Caco-2 (cell line): ENCODE data around the gene PPP2R5C. TPM values are rescaled to one million over a fixed set of nuclear protein-coding genes. Genes with fewer than 3 reads are reported as not detected.

ENCODE experiments used
- BruUV-seq: library from RNA; stranded (reverse); fragments of 400-500 nt; replicated peaks from 2 replicates; lab custom pipeline; 2021; lab: Mats Ljungman, UMichigan
- CTCF ChIA-PET: fragments of 300-600 bp; sonication (Branson Sonifier 250); formaldehyde crosslinking; loops from one replicate; lab custom pipeline; 2022; ENCODE audit warnings: antibody characterized with exemption; lab: Charles Lee
- POLR2A ChIA-PET: fragments of 300-600 bp; sonication (Branson Sonifier 250); formaldehyde crosslinking; loops from one replicate; lab custom pipeline; 2022; ENCODE audit warnings: antibody characterized with exemption; lab: Charles Lee
- DNase-seq, 2 experiments: peaks; one replicate each; pipeline versions ENCODE4 v3.0.0 to v3.0.0-alpha.2; 2020 to 2022
- H3K27me3 ChIP-seq: replicated peaks from 2 replicates; pipeline ENCODE4 v1.6.0; 2011; ENCODE audit warnings: low read length; ENCODE audit not compliant: control insufficient read depth, insufficient read depth
- H3K36me3 ChIP-seq: 2 replicates; pipeline ENCODE4 v1.5.1; 2011; ENCODE audit warnings: low read length; ENCODE audit not compliant: control insufficient read depth, insufficient read depth
- H3K4me1 ChIP-seq: fragments of 250-450 bp; sonication (Bioruptor Pico); 2 replicates; pipeline ENCODE4 v1.5.1; 2020; ENCODE audit warnings: mild to moderate bottlenecking
- H3K4me3 ChIP-seq: 2 replicates; pipeline ENCODE4 v1.5.1; 2011; ENCODE audit warnings: low read depth, mild to moderate bottlenecking, control low read depth, low read length
- H3K9me3 ChIP-seq: fragments of 250-450 bp; sonication (Bioruptor Pico); 2 replicates; pipeline ENCODE4 v1.5.1; 2020; ENCODE audit warnings: mild to moderate bottlenecking, moderate library complexity
- H3K27ac Mint-ChIP-seq: one replicate; pipeline ENCODE4 v1.8.0; 2022; ENCODE audit warnings: mixed read lengths; ENCODE audit not compliant: unreplicated experiment
- H3K27me3 Mint-ChIP-seq: one replicate; pipeline ENCODE4 v1.8.0; 2022; ENCODE audit warnings: mixed read lengths; ENCODE audit not compliant: insufficient read depth, unreplicated experiment
- H3K36me3 Mint-ChIP-seq: one replicate; pipeline ENCODE4 v1.8.0; 2022; ENCODE audit warnings: mild to moderate bottlenecking, mixed read lengths; ENCODE audit not compliant: insufficient read depth, unreplicated experiment
- H3K4me1 Mint-ChIP-seq: one replicate; pipeline ENCODE4 v1.8.0; 2022; ENCODE audit warnings: low read depth, mixed read lengths; ENCODE audit not compliant: unreplicated experiment
- H3K4me3 Mint-ChIP-seq: one replicate; pipeline ENCODE4 v1.8.0; 2022; ENCODE audit warnings: mild to moderate bottlenecking, moderate library complexity, mixed read lengths; ENCODE audit not compliant: unreplicated experiment
- H3K9me3 Mint-ChIP-seq: one replicate; pipeline ENCODE4 v1.8.0; 2022; ENCODE audit warnings: mixed read lengths; ENCODE audit not compliant: unreplicated experiment
- intact Hi-C: fragments of 100-400 bp; cut with micrococcal nuclease; formaldehyde crosslinking; loops from one replicate; pipeline ENCODE4 v1.10.0; 2022; ENCODE audit not compliant: unreplicated experiment
- total RNA-seq: library from RNA; stranded (reverse); gene quantifications from 2 replicates; pipeline ENCODE4 v1.2.3, GENCODE V29; 2022
- TF ChIP-seq, protein P1 (sequence below), 2 experiments: fragments of 200-600 bp in 1 of 2; IDR thresholded peaks; 1 replicate in 1 of 2; 2 replicates in 1 of 2; pipeline versions ENCODE4 v1.5.1 to v1.8.0; 2011 to 2022; ENCODE audit warnings: antibody characterized with exemption in 1 of 2, control low read depth in 1 of 2, inconsistent platforms in 1 of 2, low read depth in 1 of 2, low read length in 1 of 2, mild to moderate bottlenecking in 1 of 2, moderate library complexity in 1 of 2; ENCODE audit not compliant: insufficient read depth in 1 of 2, severe bottlenecking in 1 of 2, unreplicated experiment in 1 of 2

PPP2R5C gene
- total RNA-seq, 1 experiment from 2014 or later: 97.5 TPM

DNA sequence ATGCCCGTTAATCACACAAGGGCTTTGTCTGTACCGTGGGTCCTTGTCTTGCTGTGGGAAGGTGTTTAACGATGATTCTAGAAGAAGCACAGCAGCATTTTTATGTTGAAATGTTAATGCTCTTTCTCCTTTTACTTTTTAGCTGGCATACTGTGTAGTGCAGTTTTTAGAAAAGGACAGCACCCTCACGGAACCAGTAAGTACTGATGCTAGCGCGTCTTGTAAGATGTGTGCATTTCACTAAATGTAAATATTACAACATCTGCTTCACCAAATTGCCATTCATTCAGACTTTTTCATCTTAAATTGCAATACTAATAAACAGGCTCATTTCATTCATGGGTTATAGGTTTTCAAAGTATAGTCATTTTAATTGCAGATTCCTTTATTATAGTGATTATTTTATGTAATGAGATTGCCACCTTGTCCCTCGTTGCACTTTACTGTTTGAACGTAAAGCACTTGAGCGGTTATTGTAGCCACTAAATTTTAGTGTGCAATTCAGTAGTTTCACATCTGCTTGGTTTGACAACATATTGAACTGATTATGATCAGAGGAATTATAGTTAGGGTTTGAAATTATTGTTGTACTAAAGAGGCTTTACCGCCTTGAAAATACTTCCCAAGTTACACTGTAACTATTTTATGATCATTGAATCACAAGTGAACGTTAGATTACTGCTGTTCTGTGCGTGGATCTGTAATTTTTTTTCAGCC is 133.0 kb downstream of the PPP2R5C start:
- intact Hi-C loops: no loop called here
- TF ChIP-seq, protein P1, sequence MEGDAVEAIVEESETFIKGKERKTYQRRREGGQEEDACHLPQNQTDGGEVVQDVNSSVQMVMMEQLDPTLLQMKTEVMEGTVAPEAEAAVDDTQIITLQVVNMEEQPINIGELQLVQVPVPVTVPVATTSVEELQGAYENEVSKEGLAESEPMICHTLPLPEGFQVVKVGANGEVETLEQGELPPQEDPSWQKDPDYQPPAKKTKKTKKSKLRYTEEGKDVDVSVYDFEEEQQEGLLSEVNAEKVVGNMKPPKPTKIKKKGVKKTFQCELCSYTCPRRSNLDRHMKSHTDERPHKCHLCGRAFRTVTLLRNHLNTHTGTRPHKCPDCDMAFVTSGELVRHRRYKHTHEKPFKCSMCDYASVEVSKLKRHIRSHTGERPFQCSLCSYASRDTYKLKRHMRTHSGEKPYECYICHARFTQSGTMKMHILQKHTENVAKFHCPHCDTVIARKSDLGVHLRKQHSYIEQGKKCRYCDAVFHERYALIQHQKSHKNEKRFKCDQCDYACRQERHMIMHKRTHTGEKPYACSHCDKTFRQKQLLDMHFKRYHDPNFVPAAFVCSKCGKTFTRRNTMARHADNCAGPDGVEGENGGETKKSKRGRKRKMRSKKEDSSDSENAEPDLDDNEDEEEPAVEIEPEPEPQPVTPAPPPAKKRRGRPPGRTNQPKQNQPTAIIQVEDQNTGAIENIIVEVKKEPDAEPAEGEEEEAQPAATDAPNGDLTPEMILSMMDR (IDR thresholded peaks at IDR 0.05; ENCODE audit: insufficient read depth in 1 of 2, low read depth in 1 of 2, low read length in 1 of 2, severe bottlenecking in 1 of 2, unreplicated experiment in 1 of 2): no peak

DNA sequence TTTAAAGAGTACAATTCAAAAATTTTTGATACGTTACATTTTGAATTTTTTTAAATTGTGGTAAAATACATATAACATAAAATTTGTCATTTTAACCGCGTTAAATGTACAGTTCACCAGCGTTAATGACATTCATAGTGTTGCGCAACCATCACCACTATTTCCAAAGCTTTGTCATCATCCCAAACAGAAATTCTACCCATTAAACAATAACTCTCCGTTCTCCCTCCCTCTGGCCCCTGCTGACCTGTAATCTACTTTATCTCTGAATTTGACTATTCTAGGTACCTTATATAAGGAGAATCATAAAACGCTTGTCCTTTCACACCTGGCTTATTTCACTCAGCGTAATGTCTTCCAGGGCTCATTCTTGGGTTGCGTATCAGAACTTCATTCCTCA is 133.7 kb downstream of the PPP2R5C start:
- H3K4me1 ChIP-seq: no peaks in the 10 kb centered on the region
- ChIA-PET CTCF (no interaction called here), POLR2A (no interaction called here)
- Mint-ChIP-seq H3K27me3 (no peaks in the 10 kb centered on the region), H3K36me3 (peaks cover 63% of the 10 kb centered on the region), H3K4me1 (no peaks in the 10 kb centered on the region), H3K9me3 (no peaks in the 10 kb centered on the region), H3K4me3 (no peak overlapping the region), H3K27ac (no peak overlapping the region)
- H3K27me3 ChIP-seq: no peaks in the 10 kb centered on the region
- H3K9me3 ChIP-seq: no peaks in the 10 kb centered on the region
- intact Hi-C loops: no loop called here
- no peak for DNase-seq
- BruUV-seq: no TSS peak
- no peaks in the 10 kb centered on the region; the same call in 1 of the 2 replicates for H3K36me3 ChIP-seq
- H3K4me3 ChIP-seq: no peak overlapping the region
- TF ChIP-seq, protein P1 (IDR thresholded peaks at IDR 0.05; ENCODE audit: insufficient read depth in 1 of 2, low read depth in 1 of 2, low read length in 1 of 2, severe bottlenecking in 1 of 2, unreplicated experiment in 1 of 2): no peak

More for the DNA sequence above, 133.0 kb downstream of the PPP2R5C start:
- POLR2A ChIA-PET: no interaction called here
- no peaks in the 10 kb centered on the region for H3K27me3 ChIP-seq
- no peaks in the 10 kb centered on the region; the same call in 1 of the 2 replicates for H3K36me3 ChIP-seq
- BruUV-seq: no TSS peak
- no peaks in the 10 kb centered on the region for H3K4me1 ChIP-seq
- no peak for DNase-seq
- no peak overlapping the region for H3K27ac Mint-ChIP-seq
- H3K27me3 Mint-ChIP-seq: no peaks in the 10 kb centered on the region
- CTCF ChIA-PET: no interaction called here
- no peaks in the 10 kb centered on the region for H3K9me3 ChIP-seq
- H3K36me3 Mint-ChIP-seq: peaks cover 65% of the 10 kb centered on the region
- H3K4me3 Mint-ChIP-seq: no peak overlapping the region
- no peaks in the 10 kb centered on the region for H3K4me1 Mint-ChIP-seq
- H3K4me3 ChIP-seq: no peak overlapping the region
- no peaks in the 10 kb centered on the region for H3K9me3 Mint-ChIP-seq

DNA sequence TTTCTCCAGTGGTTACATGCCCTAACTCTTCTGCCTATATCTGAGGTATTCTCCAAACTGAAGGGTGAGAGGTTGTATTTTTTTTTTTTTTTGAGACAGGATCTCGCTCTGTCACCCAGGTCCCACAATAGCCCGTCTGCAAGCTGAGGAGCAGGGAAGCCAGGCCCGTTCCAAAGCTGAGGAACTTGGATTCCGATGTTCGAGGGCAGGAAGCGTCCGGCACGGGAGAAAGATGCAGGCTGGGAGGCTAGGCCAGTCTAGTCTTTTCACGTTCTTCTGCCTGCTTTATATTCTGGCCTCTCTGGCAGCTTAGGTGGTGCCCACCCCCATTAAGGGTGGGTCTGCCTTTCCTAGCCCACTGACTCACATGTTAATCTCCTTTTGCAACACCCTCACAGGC is 135.8 kb downstream of the PPP2R5C start:
- Histone ChIP-seq H3K4me1 (no peaks in the 10 kb centered on the region), H3K9me3 (no peaks in the 10 kb centered on the region), H3K36me3 (peaks cover 2% of the 10 kb centered on the region; the same call in 1 of the 2 replicates), H3K27me3 (no peaks in the 10 kb centered on the region), H3K4me3 (no peak overlapping the region)
- intact Hi-C loops: no loop called here
- TF ChIP-seq, protein P1 (IDR thresholded peaks at IDR 0.05; ENCODE audit: insufficient read depth in 1 of 2, low read depth in 1 of 2, low read length in 1 of 2, severe bottlenecking in 1 of 2, unreplicated experiment in 1 of 2): no peak
- Mint-ChIP-seq H3K27ac (no peak overlapping the region), H3K9me3 (no peaks in the 10 kb centered on the region), H3K4me1 (no peaks in the 10 kb centered on the region), H3K27me3 (no peaks in the 10 kb centered on the region), H3K36me3 (peaks cover 70% of the 10 kb centered on the region), H3K4me3 (no peak overlapping the region)
- BruUV-seq: no TSS peak
- POLR2A ChIA-PET: no interaction called here
- DNase-seq: no peak
- CTCF ChIA-PET: interaction anchor here (0.7 kb wide), 1 partner anchor 54 kb away, joined by 3 read pairs; no protein-coding TSS in a partner anchor
